Sigmoid colon (tissue), 7 donors: Measurements from ENCODE around the gene BPIFB3. TPM values are rescaled to one million over a fixed set of nuclear protein-coding genes. Genes with fewer than 3 reads are reported as not detected.

Experiments
- DNase-seq: peaks from one replicate; pipeline ENCODE4 v3.0.0-alpha.2; 2019
- H3K27ac ChIP-seq, 4 donors: fragments of 200-600 bp; sonication (generic); one replicate each; pipeline ENCODE4 v1.5.1; 2016 to 2019; ENCODE audit warnings: mild to moderate bottlenecking in 1 of 4
- H3K27me3 ChIP-seq, 3 donors: fragments of 200-600 bp; sonication (generic); one replicate each; pipeline ENCODE4 v1.5.1; 2019; ENCODE audit warnings: mild to moderate bottlenecking in 1 of 3
- H3K36me3 ChIP-seq, 4 donors: fragments of 200-600 bp; sonication (generic); one replicate each; pipeline ENCODE4 v1.5.1; 2016 to 2019
- H3K4me1 ChIP-seq, 4 donors: fragments of 200-600 bp; sonication (generic); one replicate each; pipeline ENCODE4 v1.5.1; 2017 to 2019
- H3K4me3 ChIP-seq, 4 donors: fragments of 200-600 bp; sonication (generic); one replicate each; pipeline ENCODE4 v1.5.1; 2017 to 2019; ENCODE audit warnings: mild to moderate bottlenecking in 2 of 4, moderate library complexity in 1 of 4
- H3K9me3 ChIP-seq, 4 donors: fragments of 200-600 bp in 3 of 4; sonication (generic) in 3 of 4; one replicate each; pipeline versions ENCODE4 v1.5.1 to v1.6.1; 2013 to 2019
- CTCF ChIP-seq, 4 experiments: fragments of 450-650 bp in 3 of 4; fragments of 200-600 bp in 1 of 4; IDR thresholded peaks; one replicate each; pipeline ENCODE4 v1.5.1; 2016 to 2019; ENCODE audit warnings: antibody characterized with exemption in 4 of 4, mild to moderate bottlenecking in 3 of 4, moderate library complexity in 2 of 4
- EP300 ChIP-seq, 4 donors: sonication (generic); formaldehyde crosslinking; IDR thresholded peaks; one replicate each; pipeline ENCODE4 v1.6.1; 2017; ENCODE audit warnings: antibody characterized with exemption in 4 of 4
- POLR2A ChIP-seq, 2 donors: fragments of 450-650 bp; IDR thresholded peaks; one replicate each; pipeline ENCODE4 v1.6.1; 2016; ENCODE audit warnings: antibody characterized with exemption in 2 of 2, mild to moderate bottlenecking in 2 of 2, moderate library complexity in 2 of 2
- POLR2AphosphoS5 ChIP-seq, 4 donors: sonication (generic); formaldehyde crosslinking; IDR thresholded peaks; one replicate each; pipeline ENCODE4 v1.6.1; 2017; ENCODE audit warnings: antibody characterized with exemption in 4 of 4
- WGBS, 2 donors: extraction: QIAGEN DNeasy Blood & Tissue Kit; methylation state at CpG; one replicate each; pipeline ENCODE4 v1.1.7; 2013; 5-methylcytosine and 5-hydroxymethylcytosine counted together
- intact Hi-C: fragments of 100-400 bp; cut with DNase I; formaldehyde crosslinking; loops from one replicate; pipeline ENCODE4 v1.15.1; 2023
- polyA plus RNA-seq, 3 donors: library from polyadenylated mRNA; stranded (reverse); fragments of 200-250 nt; gene quantifications; one replicate each; pipeline ENCODE4 v1.2.3, GENCODE V29; 2013
- total RNA-seq, 4 donors: library from RNA; depleted of rRNA; stranded (reverse); fragments of >200 nt; gene quantifications; one replicate each; pipeline ENCODE4 v1.1.0, GENCODE V29; 2016
- donor health status: healthy with polysubstance abuse.
- donor health status: Bipolar disorder and iron deficiency.
- donor health status: healthy.

BPIFB3 gene
- total and polyA plus RNA-seq, 7 donors = not detected

DNA sequence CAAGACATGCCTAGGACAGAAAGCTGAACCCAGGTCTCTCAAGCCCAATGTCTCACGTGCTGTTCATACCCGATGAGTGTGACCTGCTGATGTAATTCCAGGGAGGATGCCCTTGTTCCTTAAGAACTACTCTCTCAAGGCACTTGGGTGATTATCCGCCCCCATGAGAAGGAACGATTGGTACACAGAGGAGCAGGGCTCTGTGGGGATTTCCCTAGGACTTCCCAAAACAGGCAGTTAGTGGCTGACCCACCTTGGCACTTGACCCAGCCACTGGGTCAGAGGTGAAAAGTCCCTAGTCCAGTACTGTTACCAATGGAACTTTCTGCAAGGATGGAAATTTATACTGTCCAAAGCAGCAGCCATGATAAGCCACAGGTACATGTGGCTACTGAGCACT is 31.4 kb upstream of the BPIFB3 start:
- Histone ChIP-seq H3K4me3 (no peak overlapping the region), H3K9me3 (no peaks in the 10 kb centered on the region), H3K27ac (no peak overlapping the region), H3K27me3 (no peaks in the 10 kb centered on the region), H3K4me1 (no peaks in the 10 kb centered on the region), H3K36me3 (no peaks in the 10 kb centered on the region)
- no peak for DNase-seq
- intact Hi-C loops = loop anchor here (10.0 kb wide), 1 partner anchor 57 kb away; no protein-coding TSS in a partner anchor
- TF ChIP-seq POLR2AphosphoS5 (IDR thresholded peaks at IDR 0.05) (no peak), POLR2A (IDR thresholded peaks at IDR 0.05) (no peak), CTCF (IDR thresholded peaks at IDR 0.05) (no peak), EP300 (IDR thresholded peaks at IDR 0.05) (no peak)
- 54 to 78% methylated on average over 4 of the region's 4 CpGs for WGBS, 2 donors

DNA sequence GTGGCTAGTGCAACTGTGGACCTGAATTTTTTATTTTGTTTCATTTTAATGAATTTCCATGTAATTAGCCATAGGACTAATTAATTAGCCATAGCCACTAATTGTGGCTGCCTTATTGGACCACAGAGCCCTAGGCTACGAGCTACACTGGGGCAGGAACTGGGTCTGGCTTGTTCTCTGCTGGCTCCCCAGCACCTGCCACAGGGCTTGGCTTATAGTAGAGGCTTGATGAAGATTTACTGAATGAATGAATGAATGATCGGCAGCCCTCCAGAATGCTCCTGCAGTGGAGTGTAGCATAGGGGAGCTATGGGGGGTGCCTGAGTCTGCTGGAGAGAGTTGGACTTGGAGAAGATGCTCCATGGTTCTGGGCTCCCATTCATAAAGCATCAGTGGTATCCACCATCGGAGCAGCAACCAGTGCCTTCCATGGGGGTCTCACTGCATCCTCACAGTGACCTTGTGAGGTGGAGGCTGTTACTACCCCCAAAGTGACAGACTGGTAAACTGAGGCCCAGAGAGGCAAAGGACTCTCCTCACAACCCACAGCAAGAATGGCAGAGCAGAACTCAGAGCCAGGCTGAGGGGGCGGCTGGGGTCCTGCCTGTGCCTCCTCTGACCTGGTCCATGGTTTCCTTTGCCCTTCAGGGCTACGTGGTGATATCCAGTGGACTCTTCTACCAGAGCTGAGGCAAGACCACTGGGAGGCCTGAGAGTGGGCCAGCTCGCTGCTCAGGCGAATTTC is 30.8 kb upstream of the BPIFB3 start:
- TF ChIP-seq CTCF (IDR thresholded peaks at IDR 0.05) (no peak), POLR2A (IDR thresholded peaks at IDR 0.05) (no peak), POLR2AphosphoS5 (IDR thresholded peaks at IDR 0.05) (no peak), EP300 (IDR thresholded peaks at IDR 0.05) (no peak)
- Histone ChIP-seq H3K36me3 (no peaks in the 10 kb centered on the region), H3K4me1 (no peaks in the 10 kb centered on the region), H3K27ac (no peak overlapping the region), H3K4me3 (no peak overlapping the region), H3K27me3 (no peaks in the 10 kb centered on the region), H3K9me3 (no peaks in the 10 kb centered on the region)
- WGBS, 2 donors = 60 to 82% methylated on average over 7 of the region's 7 CpGs
- no peak for DNase-seq
- intact Hi-C loops = loop anchor here (10.0 kb wide), 1 partner anchor 58 kb away; no protein-coding TSS in a partner anchor

DNA sequence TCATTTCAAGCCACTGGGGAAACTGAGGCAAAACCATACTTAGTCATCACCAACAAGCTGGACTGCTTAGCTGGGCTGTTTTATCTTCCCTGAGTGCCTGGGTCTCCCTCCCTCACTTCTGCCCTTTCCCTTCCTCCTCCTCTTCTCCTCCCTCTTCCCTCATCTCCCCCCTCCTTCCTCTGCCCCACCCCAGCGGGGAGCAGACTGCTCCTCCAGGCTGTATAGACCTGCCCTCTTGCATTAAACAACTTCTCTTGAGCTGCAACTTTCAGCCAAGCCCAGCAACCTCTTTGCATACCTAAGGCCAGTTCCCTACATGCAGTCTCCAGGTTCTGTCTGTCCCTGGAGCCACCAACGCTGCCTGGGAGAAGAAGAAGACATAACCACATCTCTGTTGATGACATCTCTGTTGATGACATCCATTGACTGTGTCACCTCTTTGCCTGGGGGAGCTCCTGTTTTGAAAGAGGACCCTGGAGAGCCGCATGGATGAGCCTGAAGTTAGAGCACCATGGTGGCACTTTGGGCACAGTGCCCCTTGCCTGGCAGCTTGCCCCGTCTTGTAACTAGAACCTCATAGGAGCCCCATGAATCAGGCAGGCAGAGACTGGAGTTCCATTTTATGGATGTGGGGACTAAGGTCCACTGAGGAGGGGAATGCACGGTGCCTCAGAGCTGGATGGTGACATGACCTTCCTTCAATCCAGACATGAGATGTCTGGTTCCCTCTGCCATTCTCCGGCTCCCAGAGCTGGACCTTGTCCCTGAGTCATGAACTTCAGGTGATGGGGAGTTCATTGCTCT is 30.1 kb upstream of the BPIFB3 start:
- Histone ChIP-seq H3K27ac (no peak overlapping the region), H3K36me3 (no peaks in the 10 kb centered on the region), H3K4me3 (no peak overlapping the region), H3K9me3 (no peaks in the 10 kb centered on the region), H3K4me1 (no peaks in the 10 kb centered on the region), H3K27me3 (no peaks in the 10 kb centered on the region)
- no peak for DNase-seq
- no peak for TF ChIP-seq EP300 (IDR thresholded peaks at IDR 0.05)
- no peak for TF ChIP-seq CTCF (IDR thresholded peaks at IDR 0.05)
- no peak for TF ChIP-seq POLR2A (IDR thresholded peaks at IDR 0.05)
- no peak for TF ChIP-seq POLR2AphosphoS5 (IDR thresholded peaks at IDR 0.05)
- intact Hi-C loops = loop anchor here (10.0 kb wide), 1 partner anchor 59 kb away; no protein-coding TSS in a partner anchor
- 67 to 73% methylated on average over 6 of the region's 6 CpGs for WGBS, 2 donors

- Histone ChIP-seq H3K27me3 (no peaks in the 10 kb centered on the region), H3K36me3 (no peaks in the 10 kb centered on the region), H3K4me3 (no peak overlapping the region), H3K27ac (no peak overlapping the region), H3K4me1 (no peaks in the 10 kb centered on the region), H3K9me3 (no peaks in the 10 kb centered on the region)
- DNase-seq = no peak
- TF ChIP-seq POLR2AphosphoS5 (IDR thresholded peaks at IDR 0.05) (no peak), EP300 (IDR thresholded peaks at IDR 0.05) (no peak), POLR2A (IDR thresholded peaks at IDR 0.05) (no peak), CTCF (IDR thresholded peaks at IDR 0.05) (no peak)
- intact Hi-C loops = loop anchor here (10.0 kb wide), 1 partner anchor 59 kb away; no protein-coding TSS in a partner anchor
- WGBS, 2 donors = 72 to 83% methylated on average over 1 of the region's 1 CpG
Measured at GRCh38 chr20:33024243-33024560, 29.5 kb upstream of the BPIFB3 start.
